NCI-H1694 (cell line): ENCODE data around the gene GNE.

Experiments
- DNase-seq: peaks from one replicate; lab custom pipeline; 2025; lab: John Stamatoyannopoulos, UW

GNE gene

GRCh38 chr9:36166168-36166927, 91.9 kb downstream of the GNE start:
- DNase-seq: peak; percentile 61

GRCh38 chr9:36165826-36166167, 92.5 kb downstream of the GNE start:
- DNase-seq: no peak

- no peak for DNase-seq
Measured at GRCh38 chr9:36164989-36165388, 93.3 kb downstream of the GNE start.
